Suppressor macrophage (primary cell): ENCODE measurements around the gene SDR42E1.
A peak's percentile ranks its signal among the peaks of the same experiment; 100 is the strongest.
"Not testable (repeated sequence)": the region's sequence is repeated elsewhere in the genome, so short reads cannot be mapped to it uniquely, and the experiment has no call there.

Source experiments
- DNase-seq, 4 experiments: peaks; one replicate each; pipeline ENCODE4 v3.0.0-alpha.2; 2020 to 2022

The SDR42E1 gene

DNA sequence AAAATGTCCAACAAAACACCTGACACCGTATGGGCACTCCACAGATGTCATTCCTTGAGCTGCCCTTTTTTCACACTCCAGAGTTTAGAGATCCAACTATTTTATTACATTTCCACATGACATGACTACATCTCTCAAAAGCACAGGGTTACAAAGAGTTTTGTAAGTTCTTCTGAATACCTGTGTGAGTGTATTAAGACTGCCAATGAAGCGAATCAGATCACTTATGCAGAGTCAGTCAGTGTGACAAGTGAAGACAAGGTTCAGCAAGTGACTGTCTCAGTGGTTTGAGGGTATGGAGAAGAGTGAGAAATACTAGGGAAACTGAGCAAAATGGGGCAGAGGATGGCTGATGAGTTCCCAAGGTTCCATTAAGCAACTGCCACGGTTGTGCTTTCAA is 8.4 kb downstream of the SDR42E1 start:
- no peak for DNase-seq

DNA sequence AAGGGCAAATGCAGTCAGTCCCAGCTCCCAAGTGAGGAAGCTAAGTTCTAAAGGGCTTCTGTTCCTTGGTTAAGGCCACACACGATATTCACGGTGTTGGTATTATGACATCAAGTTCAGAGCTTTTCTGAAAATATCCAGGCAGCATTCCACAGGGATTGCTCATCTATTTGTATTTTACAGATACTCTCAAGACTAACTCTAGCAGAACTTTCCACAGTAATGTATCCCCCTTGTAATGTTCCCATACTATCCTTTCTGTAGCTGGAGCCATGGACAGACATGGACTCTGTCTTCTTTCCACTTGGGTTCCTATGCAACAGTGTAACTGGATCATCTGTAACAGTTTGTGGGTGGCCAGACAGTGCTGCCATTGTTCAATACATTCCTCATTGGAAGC is 13.5 kb downstream of the SDR42E1 start:
- DNase-seq: no peak

DNA sequence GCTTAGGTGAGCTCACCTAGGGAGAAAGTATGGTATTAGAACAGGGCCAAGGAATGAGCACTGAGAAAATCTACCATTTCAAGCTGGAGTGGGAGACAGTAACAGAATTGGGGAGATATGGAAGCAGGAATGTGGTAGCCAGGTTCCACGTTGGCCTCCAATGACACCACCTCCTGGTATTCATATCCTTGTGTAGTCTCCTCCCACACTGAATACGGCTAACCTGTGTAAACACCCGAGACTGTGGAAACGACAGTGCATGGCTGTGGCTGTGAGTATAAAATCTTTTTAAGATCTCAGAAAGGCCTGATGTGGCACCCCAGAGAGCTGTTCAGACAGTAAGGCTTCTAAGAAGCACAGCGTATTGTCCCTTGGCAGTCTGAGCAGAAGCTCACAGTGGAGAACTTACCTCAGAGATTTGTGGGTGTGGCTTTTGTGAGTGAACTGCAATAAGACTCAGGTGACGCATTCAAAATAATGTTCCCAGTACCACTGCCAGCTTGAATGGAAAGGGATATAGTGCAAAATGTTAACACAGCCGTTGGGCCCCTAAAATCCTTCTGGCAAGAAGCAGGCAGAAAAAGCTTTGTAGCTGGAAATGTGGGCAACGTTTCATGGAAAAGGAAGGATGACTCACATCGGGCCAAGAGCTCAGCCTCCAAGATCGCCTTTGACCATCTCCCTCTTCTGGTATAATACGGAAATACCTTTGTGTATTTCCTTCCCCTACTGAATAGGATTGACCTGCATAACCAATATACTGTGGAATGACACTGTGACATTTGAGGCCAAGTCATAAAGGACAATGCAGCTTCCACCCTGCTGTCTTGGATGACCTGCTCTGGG is 14.4 kb downstream of the SDR42E1 start:
- DNase-seq: peak in 3 of 4 experiments; percentile 10 to 24 (median 18)

DNA sequence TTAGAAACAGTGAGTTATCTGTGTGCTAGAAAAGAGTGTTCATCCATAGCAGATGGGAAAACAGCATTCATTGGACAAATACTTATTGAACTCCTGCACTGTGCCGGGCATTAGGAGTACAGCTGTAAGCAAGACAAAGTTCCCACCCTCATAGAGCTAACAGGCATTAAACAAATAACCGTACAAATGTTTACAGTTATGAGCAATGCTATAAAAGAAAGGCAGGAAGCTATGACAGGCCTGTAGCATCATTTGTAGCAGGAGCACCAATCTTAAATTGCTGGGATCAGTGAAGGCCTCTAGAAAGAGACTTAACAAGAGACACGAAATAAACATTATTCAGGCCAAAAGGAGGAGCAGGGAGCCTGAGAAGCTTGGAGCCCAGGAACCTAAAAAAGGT is 15.6 kb downstream of the SDR42E1 start:
- DNase-seq: no peak

DNA sequence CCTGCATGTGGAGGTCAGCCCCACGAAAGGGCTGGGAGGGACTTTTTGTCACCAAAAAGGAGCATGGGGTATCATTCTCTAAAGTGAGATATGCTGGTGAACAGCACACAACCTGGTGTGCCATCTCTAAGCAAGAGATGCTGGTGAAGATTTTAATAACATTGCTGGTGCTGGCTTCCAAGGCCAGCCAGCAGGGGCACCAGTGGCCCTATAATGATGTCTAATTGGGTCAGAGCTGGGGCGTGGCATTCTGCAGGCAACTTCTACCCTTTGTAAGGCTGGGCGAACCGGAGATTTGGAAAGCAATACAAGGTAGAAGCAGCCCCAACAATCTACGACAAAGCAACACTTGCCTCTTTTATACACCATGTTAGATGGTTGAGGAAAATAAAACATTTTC is 16.8 kb downstream of the SDR42E1 start:
- no peak for DNase-seq

DNA sequence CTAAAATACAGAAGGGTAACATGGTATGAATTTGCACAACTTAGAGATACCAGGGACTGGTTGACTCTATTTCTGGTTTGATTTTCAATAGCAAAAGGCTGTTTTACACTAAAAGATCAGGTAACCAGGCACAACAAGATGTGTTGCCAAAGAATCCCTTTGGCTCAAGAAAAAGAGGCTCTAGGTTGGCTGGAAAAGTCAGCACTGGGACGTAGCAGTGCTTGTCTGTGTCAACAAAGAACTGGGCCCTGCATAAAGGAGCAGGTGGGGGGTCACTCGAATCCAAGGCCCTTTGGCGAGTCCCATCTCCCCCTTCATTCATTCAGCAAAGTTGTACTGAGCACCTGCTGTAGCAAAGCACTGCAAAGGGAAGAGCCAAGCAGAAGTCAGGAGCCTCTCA is 18.4 kb downstream of the SDR42E1 start:
- no peak for DNase-seq

DNA sequence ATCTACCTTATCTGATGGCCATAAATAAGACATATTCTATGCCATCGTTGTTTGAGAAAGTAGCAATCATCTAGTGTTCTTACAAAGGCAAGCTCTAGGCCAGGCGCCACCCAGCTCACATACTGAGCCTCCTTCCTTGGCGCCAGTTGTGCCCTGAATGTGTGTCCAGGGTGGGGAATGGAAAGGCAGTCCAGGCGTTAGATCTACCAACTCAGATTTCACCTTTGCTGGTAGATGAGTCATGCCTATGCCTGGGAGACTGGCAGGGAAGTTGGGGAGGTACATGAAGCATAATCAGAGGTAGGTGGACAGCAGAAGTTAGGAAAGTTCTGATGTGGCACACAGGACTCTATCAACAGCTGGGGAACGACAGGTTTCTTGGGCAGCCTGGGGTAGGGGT is 23.6 kb downstream of the SDR42E1 start:
- DNase-seq: no peak

DNA sequence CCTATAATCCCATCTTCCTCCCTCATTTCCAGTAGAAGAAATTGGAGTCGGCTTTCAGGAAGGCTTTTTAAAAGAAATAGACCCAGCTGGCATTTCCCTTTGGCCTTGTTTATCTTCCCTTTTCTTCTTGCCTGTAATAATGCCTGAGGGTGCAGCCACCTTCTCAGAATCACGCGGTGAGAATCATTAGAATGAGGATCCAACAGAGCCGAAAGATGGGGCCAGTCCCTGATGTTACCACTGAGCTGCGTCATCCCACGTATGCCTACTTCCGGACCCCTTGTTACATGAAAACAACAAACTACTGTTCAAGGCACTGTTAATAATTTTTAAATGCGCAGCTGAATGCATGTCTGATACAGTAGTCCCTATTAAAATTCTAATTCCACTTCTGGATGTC is 24.1 kb downstream of the SDR42E1 start:
- no peak for DNase-seq

DNA sequence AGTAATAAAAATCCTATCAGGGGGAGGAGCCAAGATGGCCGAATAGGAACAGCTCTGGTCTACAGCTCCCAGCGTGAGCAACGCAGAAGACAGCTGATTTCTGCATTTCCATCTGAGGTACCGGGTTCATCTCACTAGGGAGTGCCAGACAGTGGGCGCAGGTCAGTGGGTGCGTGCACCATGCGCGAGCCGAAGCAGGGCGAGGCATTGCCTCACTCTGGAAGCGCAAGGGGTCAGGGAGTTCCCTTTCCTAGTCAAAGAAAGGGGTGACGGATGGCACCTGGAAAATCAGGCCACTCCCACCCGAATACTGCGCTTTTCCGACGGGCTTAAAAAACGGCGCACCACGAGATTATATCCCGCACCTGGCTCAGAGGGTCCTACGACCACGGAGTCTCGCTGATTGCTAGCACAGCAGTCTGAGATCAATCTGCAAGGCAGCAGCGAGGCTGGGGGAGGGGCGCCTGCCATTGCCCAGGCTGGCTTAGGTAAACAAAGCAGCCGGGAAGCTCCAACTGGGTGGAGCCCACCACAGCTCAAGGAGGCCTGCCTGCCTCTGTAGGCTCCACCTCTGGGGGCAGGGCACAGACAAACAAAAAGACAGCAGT is 33.8 kb downstream of the SDR42E1 start:
- not testable (repeated sequence) for DNase-seq

DNA sequence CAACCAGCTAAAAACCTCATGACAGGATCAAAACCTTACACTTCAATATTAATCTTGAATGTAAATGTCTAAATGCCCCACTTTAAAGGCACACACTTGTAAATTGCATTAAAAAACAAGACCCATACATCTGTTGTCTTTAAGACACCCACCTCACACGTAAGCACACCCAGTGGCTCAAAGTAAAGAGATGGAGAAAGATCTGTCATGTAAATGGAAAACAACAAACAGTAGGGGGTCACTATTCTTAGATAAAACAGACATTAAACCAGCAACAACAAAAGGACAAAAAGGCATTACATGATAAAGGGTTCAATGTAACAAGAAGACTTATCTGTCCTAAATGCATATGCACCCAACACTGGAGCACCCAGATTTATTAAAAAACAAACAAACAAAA is 35.6 kb downstream of the SDR42E1 start:
- DNase-seq: no peak

DNA sequence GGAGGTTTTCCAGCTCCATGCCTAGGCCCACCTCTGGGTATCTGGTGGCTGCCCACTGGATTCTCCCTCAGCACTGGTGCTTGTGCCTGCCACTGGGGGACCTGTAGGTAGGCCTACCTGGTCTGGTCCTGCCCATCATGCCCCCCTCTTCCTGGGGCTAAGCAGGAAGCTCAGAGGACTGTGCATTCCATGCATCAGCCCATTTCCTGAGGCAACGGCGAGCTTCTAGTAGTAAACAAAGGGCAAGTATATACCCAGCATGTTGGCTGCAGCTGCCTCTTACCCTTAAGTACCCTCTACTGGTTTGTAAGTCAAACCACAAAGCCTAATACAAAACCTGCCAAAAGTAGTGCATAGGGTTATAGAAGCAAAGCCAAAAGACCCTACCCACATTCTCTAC is 37.5 kb downstream of the SDR42E1 start:
- no peak for DNase-seq

DNA sequence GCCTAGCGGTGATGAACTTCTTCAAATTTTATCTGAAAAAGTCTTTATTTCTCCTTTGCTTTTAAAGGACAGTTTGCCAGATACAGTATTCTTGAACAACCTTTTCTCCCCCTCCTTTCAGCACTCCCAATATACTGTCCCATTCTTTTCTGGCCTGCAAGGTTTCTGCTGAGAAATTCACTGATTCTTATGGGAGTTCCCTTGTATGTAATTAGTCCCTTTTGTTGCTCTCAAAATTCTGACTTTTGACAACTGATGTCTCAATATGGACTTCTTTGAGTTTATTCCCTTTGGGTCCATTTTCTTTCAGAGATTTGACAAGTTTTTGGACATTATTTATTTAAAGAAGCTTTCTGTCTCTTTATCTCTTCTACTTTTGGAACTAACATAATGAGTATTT is 39.4 kb downstream of the SDR42E1 start:
- no peak for DNase-seq

DNA sequence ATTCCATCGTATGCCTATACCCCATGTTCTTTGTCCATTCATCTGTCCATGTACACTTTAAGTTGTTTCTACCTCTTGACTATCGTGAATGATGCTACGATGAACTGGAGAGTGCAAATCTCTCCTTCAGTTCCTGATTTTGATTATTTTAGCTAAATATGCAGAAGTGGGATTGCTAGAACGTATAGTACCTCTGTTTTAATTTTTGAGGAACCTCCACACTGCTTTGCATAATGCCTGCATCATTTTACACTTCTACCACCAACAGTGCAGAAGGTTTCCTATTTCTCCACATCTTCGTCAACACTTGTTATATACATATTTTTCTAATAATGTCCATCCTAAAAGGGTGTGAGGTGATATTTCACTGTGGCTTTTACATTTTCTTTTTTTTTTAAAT is 43.9 kb downstream of the SDR42E1 start:
- DNase-seq: peak in 2 of 4 experiments; percentile 30 to 34

DNA sequence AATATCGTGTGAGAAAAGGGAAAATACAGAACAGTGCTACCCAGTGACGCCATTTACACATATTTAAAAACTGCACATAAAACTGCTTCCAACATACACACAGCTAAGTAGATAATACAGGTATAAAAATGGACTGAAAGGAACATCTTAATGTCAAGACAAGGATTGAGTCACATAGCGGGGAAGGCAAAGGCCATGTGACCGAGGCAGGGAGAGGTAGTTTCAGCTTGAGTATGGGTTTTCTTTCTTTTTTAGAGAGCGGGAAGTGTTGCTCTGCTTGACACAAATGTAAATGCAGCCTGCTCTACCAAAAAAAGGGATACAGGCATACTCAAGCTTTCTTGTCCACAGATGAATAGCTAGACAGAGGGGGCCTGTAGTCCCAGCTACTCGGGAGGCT is 46.5 kb downstream of the SDR42E1 start:
- DNase-seq: no peak

DNA sequence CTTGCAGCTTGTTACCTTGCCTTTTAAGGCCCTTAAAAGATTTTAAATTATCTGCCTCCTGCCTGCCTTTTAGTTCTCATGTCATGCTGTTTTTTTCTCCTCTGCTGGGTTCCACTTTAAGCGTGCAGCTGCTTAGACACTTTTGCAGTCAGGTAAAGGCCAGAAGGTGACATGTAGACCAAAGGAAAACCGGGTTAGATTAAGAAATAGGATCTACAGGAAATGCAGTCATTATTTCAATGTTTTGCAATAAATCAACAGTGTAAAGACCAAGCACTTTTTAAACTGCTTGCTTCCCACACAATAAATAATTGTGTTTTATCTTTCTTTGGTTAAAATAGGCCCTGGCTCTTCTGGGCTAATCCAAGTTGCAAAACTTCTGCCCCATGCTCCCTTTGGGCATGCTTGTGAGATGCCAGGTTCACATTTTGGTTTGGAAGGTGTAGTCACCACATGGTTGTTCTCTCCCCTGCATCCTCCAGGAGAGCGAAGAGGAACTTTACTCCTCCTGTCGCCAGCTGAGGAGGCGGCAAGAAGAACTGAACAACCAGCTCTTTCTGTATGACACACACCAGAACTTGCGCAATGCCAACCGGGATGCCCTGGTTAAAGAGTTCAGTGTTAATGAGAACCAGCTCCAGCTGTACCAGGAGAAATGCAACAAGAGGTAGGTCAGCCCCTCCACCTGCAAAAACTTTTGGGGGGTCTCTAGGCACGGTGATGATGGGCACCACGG is 54.9 kb downstream of the SDR42E1 start:
- DNase-seq: peak; percentile 79 to 85 (median 83)

DNA sequence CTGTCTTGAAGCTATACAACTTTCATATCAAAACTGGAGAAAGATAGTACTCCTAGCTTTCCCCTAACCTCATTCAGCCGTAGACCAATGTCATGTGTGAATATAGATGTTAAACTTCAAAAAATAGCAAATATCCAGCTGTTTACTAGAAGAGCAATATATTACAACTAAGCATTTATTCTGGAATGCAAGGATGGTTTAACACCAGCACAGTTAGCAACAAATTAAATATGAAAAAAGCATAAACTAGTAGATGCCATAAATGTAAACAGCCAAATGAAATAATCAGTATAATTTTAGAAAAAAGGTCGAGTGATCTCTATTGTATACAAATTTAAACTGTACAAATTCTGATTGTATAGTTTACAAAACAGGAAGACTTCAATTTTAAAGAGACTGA is 59.7 kb downstream of the SDR42E1 start:
- peak in 1 of 4 experiments; percentile 6 for DNase-seq

DNA sequence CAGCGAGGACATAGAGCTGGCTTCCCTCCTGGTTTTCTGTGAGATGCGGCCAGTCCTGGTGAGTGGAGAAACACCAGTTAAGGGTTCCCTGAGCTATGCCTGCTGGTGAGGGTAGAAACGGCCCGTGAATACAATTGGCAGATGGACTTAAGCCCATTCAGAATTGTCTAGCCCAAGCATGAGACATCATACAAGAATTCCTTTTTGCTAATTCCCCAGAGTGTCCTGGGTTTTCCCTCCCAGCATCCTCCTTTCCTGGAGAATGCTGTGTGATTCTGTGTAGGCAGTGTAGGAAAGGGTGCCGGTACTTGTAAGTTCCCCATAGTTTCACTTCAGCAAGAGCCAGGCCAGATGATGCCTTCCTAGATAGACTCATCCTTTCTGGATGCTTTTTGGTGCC is 65.1 kb downstream of the SDR42E1 start:
- no peak for DNase-seq

DNA sequence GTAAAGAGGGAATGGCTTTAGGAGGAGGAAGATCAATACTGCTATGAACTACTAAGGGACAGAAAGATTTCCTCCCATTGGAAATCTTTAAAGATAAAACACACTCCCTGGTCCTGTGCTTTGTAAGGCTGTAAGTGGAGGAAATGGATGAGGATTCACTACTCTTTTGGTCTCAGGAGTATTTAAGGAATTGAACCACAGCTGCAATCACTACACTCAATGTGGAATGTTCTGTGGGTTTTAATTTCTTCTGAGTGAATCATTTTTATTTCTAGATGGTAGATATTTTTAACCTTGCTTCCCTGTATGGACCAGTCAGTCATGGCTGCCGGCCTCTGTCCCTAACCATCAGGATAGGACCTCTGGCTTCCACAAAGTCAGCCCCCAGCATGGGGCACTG is 65.6 kb downstream of the SDR42E1 start:
- DNase-seq: no peak

DNA sequence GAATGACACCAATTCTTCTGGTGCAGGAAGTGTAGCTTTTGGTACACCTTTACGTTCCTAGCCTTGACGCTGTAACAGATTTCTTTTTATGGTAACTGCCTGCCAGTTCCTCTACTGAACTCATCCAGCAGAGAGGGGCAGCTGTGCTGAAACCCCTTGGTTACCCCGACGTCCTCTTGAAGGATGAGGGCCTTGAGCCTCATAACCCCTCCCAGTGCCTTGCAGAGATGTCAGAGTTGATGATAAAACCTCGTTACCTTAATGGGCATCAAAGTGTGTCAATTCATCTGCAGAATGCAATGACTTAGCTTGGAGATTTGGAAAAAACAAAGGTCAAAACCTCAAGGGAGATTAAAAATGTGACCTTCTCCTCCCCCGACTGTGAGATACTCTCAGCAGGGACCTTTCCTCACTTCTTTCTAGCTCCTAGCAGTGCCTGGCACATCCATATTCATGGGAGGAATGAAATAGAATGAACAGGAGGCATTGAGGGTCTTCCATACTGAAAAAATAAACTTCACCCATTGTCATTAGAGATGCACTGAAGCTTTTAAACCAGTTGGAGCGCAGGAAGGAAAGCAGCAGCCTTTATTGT is 69.2 kb downstream of the SDR42E1 start:
- DNase-seq: no peak

DNA sequence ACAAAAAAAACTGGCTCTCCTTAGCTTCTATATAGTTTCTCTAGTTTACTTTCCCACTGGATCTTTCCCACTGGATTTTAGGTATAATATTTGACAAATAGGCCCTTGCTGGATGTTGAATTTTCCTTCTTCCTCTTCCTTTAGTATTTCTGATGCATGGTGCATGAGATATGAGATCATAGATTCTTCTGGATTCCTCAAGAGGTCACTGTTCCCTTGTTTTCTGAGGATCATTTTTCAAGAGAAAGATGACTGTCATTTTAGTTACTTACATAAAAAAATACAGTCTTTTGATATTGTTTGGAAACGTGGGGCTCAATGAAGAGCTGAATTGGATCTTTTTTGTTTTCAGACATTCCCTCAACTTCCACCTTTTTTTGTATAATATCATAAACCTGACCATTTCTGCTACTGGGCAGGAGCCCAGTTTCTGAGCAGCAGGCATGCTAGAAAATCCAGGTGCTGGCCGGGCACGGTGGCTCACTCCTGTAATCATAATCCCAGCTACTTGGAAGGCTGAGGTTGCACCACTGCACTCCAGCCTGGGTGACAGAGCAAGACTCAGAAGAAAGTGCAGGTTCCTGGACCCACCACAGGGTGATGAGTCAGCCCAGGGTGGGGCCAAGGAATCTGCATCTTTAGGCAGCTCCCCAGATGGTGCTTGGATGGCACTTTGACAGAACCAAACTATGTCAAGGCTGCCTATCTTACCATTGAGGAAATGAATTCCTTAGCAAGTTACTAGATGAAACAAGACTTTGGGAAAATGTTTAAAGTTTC is 70.3 kb downstream of the SDR42E1 start:
- DNase-seq: peak; percentile 13 to 67 (median 44)

DNA sequence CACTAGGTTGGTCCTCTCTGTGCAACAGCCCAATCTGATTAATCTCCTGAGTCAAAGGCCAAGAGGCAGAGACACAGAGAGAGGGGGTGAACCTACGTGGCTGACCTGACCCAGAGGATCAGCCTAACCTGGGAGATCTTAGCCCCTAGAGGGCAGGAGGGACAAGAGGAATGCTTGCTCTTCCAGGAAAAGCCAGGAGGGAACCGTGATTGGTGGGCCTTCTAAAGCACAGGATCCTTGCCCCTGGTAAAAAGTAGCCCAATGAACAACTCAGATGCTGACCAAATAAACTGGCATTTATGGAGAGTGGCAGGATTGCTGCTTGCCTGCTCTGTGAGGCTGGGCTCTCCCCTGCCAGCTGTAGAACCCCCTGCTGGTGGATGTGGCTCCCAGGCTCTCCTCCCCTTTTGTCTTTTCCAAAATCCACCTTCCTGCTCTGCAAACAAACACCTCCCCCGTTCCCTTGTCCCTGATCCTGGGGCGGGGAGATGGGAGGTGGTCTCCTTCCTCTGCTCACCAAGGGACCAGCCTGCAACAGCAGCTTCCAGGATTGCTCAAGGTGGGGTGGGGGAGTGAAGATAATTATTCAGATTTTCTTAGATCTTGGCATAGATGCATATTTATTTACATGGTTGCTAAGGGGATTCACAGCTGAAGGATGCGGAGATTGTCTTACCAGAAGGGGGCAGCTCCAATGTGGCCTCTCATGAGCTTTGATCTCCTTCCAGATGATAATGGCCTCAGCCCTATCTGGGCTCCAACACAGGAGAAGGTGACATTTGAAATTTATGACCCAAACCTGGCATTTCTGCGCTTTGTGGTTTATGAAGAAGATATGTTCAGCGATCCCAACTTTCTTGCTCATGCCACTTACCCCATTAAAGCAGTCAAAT is 71.9 kb downstream of the SDR42E1 start:
- no peak for DNase-seq
